ENCODE results near the gene RUBCNL. TPM values are rescaled to one million over a fixed set of nuclear protein-coding genes. Genes with fewer than 3 reads are reported as not detected.

The RUBCNL gene
- total and polyA plus RNA-seq, 2 donors (not counting 3 experiments of a cell fraction or from before 2014, with no cell fraction given): not detected

GRCh38 chr13:46355901-46356590, 31.0 kb downstream of the RUBCNL start:
- dilution Hi-C loops (cut with MboI; ENCODE audit: extremely low pct_ligation_motif_present, low sequenced_read_pairs): no loop called here
- H3K4me3 ChIP-seq (replicated peaks in 1 of 3; ENCODE audit: insufficient read depth in 1 of 3, low read depth in 1 of 3, low read length in 3 of 3): no peak overlapping the region
- H3K79me2 ChIP-seq (ENCODE audit: control insufficient read depth, insufficient read depth, low read length): no peaks in the 10 kb centered on the region
- DNase-seq (ENCODE audit: low read depth, low spot score): no peak
- no peaks in the 10 kb centered on the region for H3K9me1 ChIP-seq (replicated peaks; ENCODE audit: control insufficient read depth, extremely low read depth, insufficient read depth, low read length)
- H2AFZ ChIP-seq (ENCODE audit: low read depth, low read length): no peak overlapping the region
- H3K27me3 ChIP-seq (ENCODE audit: control insufficient read depth in 2 of 2, insufficient read depth in 2 of 2, low read length in 2 of 2): no peaks in the 10 kb centered on the region
- ChIA-PET CTCF (interaction anchor here (1.2 to 1.5 kb wide), 2 partner anchors 11 to 207 kb away, joined by 3 read pairs; no protein-coding TSS in a partner anchor), POLR2A (no interaction called here)
- no peaks in the 10 kb centered on the region for H3K9me3 ChIP-seq (replicated peaks; ENCODE audit: control insufficient read depth, insufficient read depth, low read length)
- no peak overlapping the region for H3K4me2 ChIP-seq (ENCODE audit: insufficient read depth, low read length)
- H3K9ac ChIP-seq (replicated peaks; ENCODE audit: extremely low read depth, insufficient read depth, low read length): no peak overlapping the region
- H4K20me1 ChIP-seq (replicated peaks; ENCODE audit: control insufficient read depth, extremely low read depth, insufficient read depth, low read length): no peaks in the 10 kb centered on the region
- H3K4me1 ChIP-seq (ENCODE audit: control insufficient read depth, extremely low read depth, insufficient read depth, low read length): no peaks in the 10 kb centered on the region
- intact Hi-C loops (cut with micrococcal nuclease): no loop called here
- FAIRE-seq: no peak
- TF ChIP-seq MAX (IDR thresholded peaks at IDR 0.05; ENCODE audit: insufficient read depth, insufficient read length) (no peak), POLR2AphosphoS5 (IDR thresholded peaks at IDR 0.05; ENCODE audit: insufficient read depth, low read depth, low read length) (no peak), GATA2 (IDR thresholded peaks at IDR 0.05; ENCODE audit: insufficient read depth, insufficient read length, low read depth, low read length) (no peak), JUN (IDR thresholded peaks at IDR 0.05; ENCODE audit: borderline replicate concordance, insufficient read depth, insufficient read length, low read depth) (no peak), EZH2 (IDR thresholded peaks at IDR 0.05; ENCODE audit: borderline replicate concordance, low read depth, low read length, severe bottlenecking) (no peak), CTCF (IDR thresholded peaks at IDR 0.05; ENCODE audit: extremely low read depth in 1 of 2, insufficient read depth in 1 of 2, low read depth in 1 of 2, low read length in 2 of 2) (no peak), FOS (IDR thresholded peaks at IDR 0.05; ENCODE audit: borderline replicate concordance, insufficient read depth, low read length) (no peak), MYC (IDR thresholded peaks at IDR 0.05; ENCODE audit: low read depth, low read length) (no peak), POLR2A (IDR thresholded peaks at IDR 0.05; ENCODE audit: low read depth, low read length) (no peak)
- no TSS peak for BruUV-seq (replicated peaks)
- no peak overlapping the region for H3K27ac ChIP-seq (ENCODE audit: insufficient read depth, low read depth, low read length)
- H3K36me3 ChIP-seq (ENCODE audit: control insufficient read depth in 2 of 2, extremely low read depth in 1 of 2, insufficient read depth in 2 of 2, low read length in 2 of 2): no peaks in the 10 kb centered on the region
